ENCODE measurements around the gene UQCRC2.

- TF ChIP-seq POLR2AphosphoS5 (IDR thresholded peaks at IDR 0.05; ENCODE audit: low read depth, low read length) (no peak), POLR2A (IDR thresholded peaks at IDR 0.05; ENCODE audit: low read depth, low read length) (no peak), SPI1 (IDR thresholded peaks at IDR 0.05; ENCODE audit: low read depth, low read length) (no peak), POU2F2 (IDR thresholded peaks at IDR 0.05; ENCODE audit: low read depth, low read length) (no peak)
Observed at GRCh38 chr16:21991621-21992020, 38.5 kb downstream of the UQCRC2 start.
